ENCODE measurements around the gene MYO19.

MYO19 gene

GRCh38 chr17:36501963-36502362 is 32.7 kb downstream of the MYO19 start:
- DNase-seq (no peak), ATAC-seq (replicated peaks) (no peak)
- Mint-ChIP-seq H3K9me3 (no peaks in the 10 kb centered on the region), H3K4me1 (ENCODE audit: low read depth in 2 of 2) (peaks cover 0 to 2% of the 10 kb centered on the region in 2 donors), H3K36me3 (ENCODE audit: insufficient read depth) (peaks cover 39% of the 10 kb centered on the region), H3K27ac (peak overlapping the region in 1 of 2 donors; percentile 80), H3K4me3 (no peak overlapping the region), H3K27me3 (no peaks in the 10 kb centered on the region)

GRCh38 chr17:36501351-36501750 is 33.3 kb downstream of the MYO19 start:
- Mint-ChIP-seq H3K9me3 (no peaks in the 10 kb centered on the region), H3K27ac (peak overlapping the region in 1 of 2 donors; percentile 80), H3K4me3 (no peak overlapping the region), H3K4me1 (ENCODE audit: low read depth in 2 of 2) (peaks cover 0 to 2% of the 10 kb centered on the region in 2 donors), H3K27me3 (no peaks in the 10 kb centered on the region), H3K36me3 (ENCODE audit: insufficient read depth) (peaks cover 42% of the 10 kb centered on the region)
- ATAC-seq (replicated peaks) (no peak), DNase-seq (no peak)

- Mint-ChIP-seq H3K4me1 (ENCODE audit: low read depth in 2 of 2) (peaks cover 0 to 5% of the 10 kb centered on the region in 2 donors), H3K9me3 (no peaks in the 10 kb centered on the region), H3K27ac (no peak overlapping the region), H3K4me3 (no peak overlapping the region), H3K36me3 (ENCODE audit: insufficient read depth) (peaks cover 48% of the 10 kb centered on the region), H3K27me3 (no peaks in the 10 kb centered on the region)
- ATAC-seq (replicated peaks): no peak
- DNase-seq: no peak
Observed at GRCh38 chr17:36500745-36501225, 33.9 kb downstream of the MYO19 start.

- ATAC-seq (replicated peaks) (no peak), DNase-seq (no peak)
- H3K36me3 Mint-ChIP-seq (ENCODE audit: insufficient read depth): peaks cover 56% of the 10 kb centered on the region
- H3K27me3 Mint-ChIP-seq: no peaks in the 10 kb centered on the region
- no peaks in the 10 kb centered on the region for H3K9me3 Mint-ChIP-seq
- H3K4me3 Mint-ChIP-seq: no peak overlapping the region
- H3K27ac Mint-ChIP-seq: no peak overlapping the region
- H3K4me1 Mint-ChIP-seq (ENCODE audit: low read depth in 2 of 2): peaks cover 0 to 5% of the 10 kb centered on the region in 2 donors
Observed at GRCh38 chr17:36498560-36499300, 35.9 kb downstream of the MYO19 start.

- H3K27ac Mint-ChIP-seq: no peak overlapping the region
- H3K9me3 Mint-ChIP-seq: no peaks in the 10 kb centered on the region
- H3K36me3 Mint-ChIP-seq (ENCODE audit: insufficient read depth): peaks cover 55% of the 10 kb centered on the region
- H3K4me1 Mint-ChIP-seq (ENCODE audit: low read depth in 2 of 2): peaks cover 0 to 2% of the 10 kb centered on the region in 2 donors
- no peak overlapping the region for H3K4me3 Mint-ChIP-seq
- ATAC-seq (replicated peaks): no peak
- no peak for DNase-seq
- no peaks in the 10 kb centered on the region for H3K27me3 Mint-ChIP-seq
Observed at GRCh38 chr17:36498155-36498554, 36.5 kb downstream of the MYO19 start.

- H3K27ac Mint-ChIP-seq: no peak overlapping the region
- peaks cover 67% of the 10 kb centered on the region for H3K36me3 Mint-ChIP-seq (ENCODE audit: insufficient read depth)
- no peak for DNase-seq
Observed at GRCh38 chr17:36496018-36496789, 38.5 kb downstream of the MYO19 start.

GRCh38 chr17:36495076-36495578 is 39.5 kb downstream of the MYO19 start:
- ATAC-seq (replicated peaks) (no peak), DNase-seq (no peak)
- H3K4me1 Mint-ChIP-seq (ENCODE audit: low read depth in 2 of 2): peaks cover 16 to 19% of the 10 kb centered on the region in 2 donors
- no peaks in the 10 kb centered on the region for H3K9me3 Mint-ChIP-seq
- peaks cover 62% of the 10 kb centered on the region for H3K36me3 Mint-ChIP-seq (ENCODE audit: insufficient read depth)
- no peaks in the 10 kb centered on the region for H3K27me3 Mint-ChIP-seq
- H3K4me3 Mint-ChIP-seq: no peak overlapping the region
- H3K27ac Mint-ChIP-seq: peak overlapping the region; percentile 35 to 67

More at GRCh38 chr17:36496018-36496789, 38.5 kb downstream of the MYO19 start:
- no peaks in the 10 kb centered on the region for H3K27me3 Mint-ChIP-seq
- ATAC-seq (replicated peaks): no peak
- no peaks in the 10 kb centered on the region for H3K9me3 Mint-ChIP-seq
- no peak overlapping the region for H3K4me3 Mint-ChIP-seq
- H3K4me1 Mint-ChIP-seq (ENCODE audit: low read depth in 2 of 2): peaks cover 12 to 13% of the 10 kb centered on the region in 2 donors

GRCh38 chr17:36494674-36495073 is 40.0 kb downstream of the MYO19 start:
- H3K27me3 Mint-ChIP-seq: no peaks in the 10 kb centered on the region
- DNase-seq (no peak), ATAC-seq (replicated peaks) (no peak)
- peak overlapping the region; percentile 35 to 67 for H3K27ac Mint-ChIP-seq
- H3K4me3 Mint-ChIP-seq: no peak overlapping the region
- H3K4me1 Mint-ChIP-seq (ENCODE audit: low read depth in 2 of 2): peaks cover 18 to 22% of the 10 kb centered on the region in 2 donors
- peaks cover 65% of the 10 kb centered on the region for H3K36me3 Mint-ChIP-seq (ENCODE audit: insufficient read depth)
- H3K9me3 Mint-ChIP-seq: no peaks in the 10 kb centered on the region

GRCh38 chr17:36493956-36494355 is 40.7 kb downstream of the MYO19 start:
- no peak for DNase-seq
- Mint-ChIP-seq H3K4me1 (ENCODE audit: low read depth in 2 of 2) (peaks cover 21 to 29% of the 10 kb centered on the region in 2 donors), H3K9me3 (no peaks in the 10 kb centered on the region), H3K27ac (peak overlapping the region in 1 of 2 donors; percentile 67), H3K4me3 (no peak overlapping the region), H3K36me3 (ENCODE audit: insufficient read depth) (peaks cover 62% of the 10 kb centered on the region), H3K27me3 (no peaks in the 10 kb centered on the region)
- no peak for ATAC-seq (replicated peaks)

- Mint-ChIP-seq H3K27me3 (peaks cover 10 to 12% of the 10 kb centered on the region in 2 donors), H3K27ac (peak within 1 kb of the TSS; percentile 98 to 99), H3K36me3 (ENCODE audit: insufficient read depth) (peaks cover 24% of the 10 kb centered on the region), H3K4me3 (peak within 1 kb of the TSS; percentile 97 to 100), H3K4me1 (ENCODE audit: low read depth in 2 of 2) (peaks cover 34 to 50% of the 10 kb centered on the region in 2 donors), H3K9me3 (no peaks in the 10 kb centered on the region)
- ATAC-seq (replicated peaks) (peak; percentile 95), DNase-seq (peak; percentile 87 to 90 (median 87))
Observed at GRCh38 chr17:36486204-36487194, 48.2 kb downstream of the MYO19 start, which contains the start of gene ZNHIT3. Gene ZNHIT3 (plus strand): TSS chr17:36486681. CDS start chr17:36486700, 19 bp downstream.

GRCh38 chr17:36485805-36486203 is 48.9 kb downstream of the MYO19 start:
- DNase-seq (no peak), ATAC-seq (replicated peaks) (no peak)
- H3K36me3 Mint-ChIP-seq (ENCODE audit: insufficient read depth): peaks cover 24% of the 10 kb centered on the region
- no peaks in the 10 kb centered on the region for H3K9me3 Mint-ChIP-seq
- peaks cover 10 to 16% of the 10 kb centered on the region in 2 donors for H3K27me3 Mint-ChIP-seq
- peak overlapping the region; percentile 98 to 99 for H3K27ac Mint-ChIP-seq
- peak overlapping the region; percentile 97 to 100 for H3K4me3 Mint-ChIP-seq
- H3K4me1 Mint-ChIP-seq (ENCODE audit: low read depth in 2 of 2): peaks cover 29 to 44% of the 10 kb centered on the region in 2 donors

GRCh38 chr17:36485027-36485426 is 49.6 kb downstream of the MYO19 start:
- Mint-ChIP-seq H3K4me3 (peak overlapping the region; percentile 97 to 100), H3K27ac (no peak overlapping the region), H3K27me3 (peaks cover 14 to 22% of the 10 kb centered on the region in 2 donors), H3K36me3 (ENCODE audit: insufficient read depth) (peaks cover 23% of the 10 kb centered on the region), H3K4me1 (ENCODE audit: low read depth in 2 of 2) (peaks cover 27 to 40% of the 10 kb centered on the region in 2 donors), H3K9me3 (no peaks in the 10 kb centered on the region)
- no peak for DNase-seq
- ATAC-seq (replicated peaks): no peak

All from effector memory CD8-positive, alpha-beta T cell (primary cell).